HG03103 (cell line): ENCODE measurements around the gene PNLDC1.
"Not testable (repeated sequence)": the region's sequence is repeated elsewhere in the genome, so short reads cannot be mapped to it uniquely, and the experiment has no call there.

ENCODE experiments used
- ATAC-seq: cut with Tn5 transposase; IDR thresholded peaks from one replicate; pipeline ENCODE4 v1.9.1; 2021; ENCODE audit warnings: low read depth; ENCODE audit not compliant: unreplicated experiment

PNLDC1 gene

GRCh38 chr6:159842035-159842434 is 42.0 kb downstream of the PNLDC1 start:
- no peak for ATAC-seq

- ATAC-seq = no peak
These were observed 44.9 kb downstream of the PNLDC1 start for GRCh38 chr6:159844737-159845645.

- not testable (repeated sequence) for ATAC-seq
These were observed 48.5 kb downstream of the PNLDC1 start for GRCh38 chr6:159848552-159848951.

- ATAC-seq = not testable (repeated sequence)
These were observed 49.8 kb downstream of the PNLDC1 start for GRCh38 chr6:159849851-159850250.

GRCh38 chr6:159852877-159853276 is 52.8 kb downstream of the PNLDC1 start:
- ATAC-seq = no peak

GRCh38 chr6:159853754-159854153 is 53.7 kb downstream of the PNLDC1 start:
- ATAC-seq = no peak

- ATAC-seq = no peak
These were observed 54.9 kb downstream of the PNLDC1 start for GRCh38 chr6:159854959-159855358.

GRCh38 chr6:159858259-159858658 is 58.2 kb downstream of the PNLDC1 start:
- no peak for ATAC-seq

- no peak for ATAC-seq
These were observed 60.4 kb downstream of the PNLDC1 start for GRCh38 chr6:159860482-159860881.

GRCh38 chr6:159862103-159862502 is 62.0 kb downstream of the PNLDC1 start:
- no peak for ATAC-seq

- ATAC-seq = not testable (repeated sequence)
These were observed 63.3 kb downstream of the PNLDC1 start for GRCh38 chr6:159863341-159863740.

GRCh38 chr6:159865226-159865920 is 65.3 kb downstream of the PNLDC1 start:
- no peak for ATAC-seq

GRCh38 chr6:159866286-159867247 is 66.5 kb downstream of the PNLDC1 start:
- ATAC-seq = no peak
